ENCODE results near the gene TMEM213.

TMEM213 gene

GRCh38 chr7:138843632-138844580 lies 46.1 kb downstream of the TMEM213 start:
- no peak for DNase-seq

GRCh38 chr7:138845711-138846110 lies 47.9 kb downstream of the TMEM213 start:
- no peak for DNase-seq

- no peak for DNase-seq
These were observed 50.5 kb downstream of the TMEM213 start for GRCh38 chr7:138848056-138848980.

GRCh38 chr7:138849701-138850100 lies 51.9 kb downstream of the TMEM213 start:
- DNase-seq, result no peak

GRCh38 chr7:138852469-138852868 lies 54.7 kb downstream of the TMEM213 start:
- no peak for DNase-seq

- no peak for DNase-seq
These were observed 55.7 kb downstream of the TMEM213 start for GRCh38 chr7:138853448-138853847.

GRCh38 chr7:138854115-138854645 lies 56.4 kb downstream of the TMEM213 start:
- DNase-seq, result no peak

GRCh38 chr7:138857728-138858127 lies 59.9 kb downstream of the TMEM213 start:
- DNase-seq, result no peak

- DNase-seq, result no peak
These were observed 63.3 kb downstream of the TMEM213 start for GRCh38 chr7:138861051-138861450.

GRCh38 chr7:138863931-138864330 lies 66.1 kb downstream of the TMEM213 start:
- DNase-seq, result no peak

GRCh38 chr7:138864667-138865066 lies 66.9 kb downstream of the TMEM213 start:
- no peak for DNase-seq

- peak in 1 of 4 experiments; percentile 9 for DNase-seq
These were observed 68.0 kb downstream of the TMEM213 start for GRCh38 chr7:138865843-138866242.

GRCh38 chr7:138866353-138866752 lies 68.6 kb downstream of the TMEM213 start:
- no peak for DNase-seq

- no peak for DNase-seq
These were observed 70.0 kb downstream of the TMEM213 start for GRCh38 chr7:138867744-138868143.

GRCh38 chr7:138868711-138869110 lies 70.9 kb downstream of the TMEM213 start:
- no peak for DNase-seq

- no peak for DNase-seq
These were observed 71.6 kb downstream of the TMEM213 start for GRCh38 chr7:138869353-138869752.

- DNase-seq, result no peak
These were observed 73.4 kb downstream of the TMEM213 start for GRCh38 chr7:138871065-138871813.

GRCh38 chr7:138871814-138872090 lies 74.0 kb downstream of the TMEM213 start:
- no peak for DNase-seq

- no peak for DNase-seq
These were observed 74.8 kb downstream of the TMEM213 start for GRCh38 chr7:138872576-138872975.

GRCh38 chr7:138873220-138873892 lies 75.6 kb downstream of the TMEM213 start:
- no peak for DNase-seq

GRCh38 chr7:138875794-138876193 lies 78.0 kb downstream of the TMEM213 start:
- peak in 1 of 4 experiments; percentile 27 for DNase-seq

- no peak for DNase-seq
These were observed 78.5 kb downstream of the TMEM213 start for GRCh38 chr7:138876326-138876725.

Measured in activated naive CD4-positive, alpha-beta T cell (primary cell).